GM23248 (cell line): ENCODE results near the gene PIH1D1. TPM values are rescaled to one million over a fixed set of nuclear protein-coding genes. Genes with fewer than 3 reads are reported as not detected.

Experiments
- DNase-seq: peaks from one replicate; pipeline ENCODE4 v3.0.0-alpha.2; 2015
- H2AFZ ChIP-seq: fragments of 200-600 bp; sonication (generic); 2 replicates; pipeline ENCODE4 v1.6.1; 2016; ENCODE audit warnings: antibody characterized with exemption
- H3F3A ChIP-seq: fragments of 200-600 bp; sonication (generic); 2 replicates; pipeline ENCODE4 v1.6.1; 2016; ENCODE audit warnings: mild to moderate bottlenecking, antibody characterized with exemption, mixed run types; ENCODE audit not compliant: insufficient read depth
- H3K27ac ChIP-seq: fragments of 200-600 bp; sonication (generic); 2 replicates; pipeline ENCODE4 v1.5.1; 2016; ENCODE audit warnings: mild to moderate bottlenecking
- H3K27me3 ChIP-seq: fragments of 200-600 bp; sonication (generic); replicated peaks from 2 replicates; pipeline ENCODE4 v1.6.1; 2016; ENCODE audit warnings: mild to moderate bottlenecking; ENCODE audit not compliant: insufficient read depth
- H3K36me3 ChIP-seq: fragments of 200-600 bp; sonication (generic); 2 replicates; pipeline ENCODE4 v1.6.1; 2016; ENCODE audit warnings: low read depth, mild to moderate bottlenecking
- H3K4me1 ChIP-seq: fragments of 200-600 bp; sonication (generic); 2 replicates; pipeline ENCODE4 v1.6.1; 2016; ENCODE audit warnings: mild to moderate bottlenecking; ENCODE audit not compliant: insufficient read depth
- H3K4me2 ChIP-seq: fragments of 200-600 bp; sonication (generic); one replicate; pipeline ENCODE4 v1.6.1; 2016; ENCODE audit warnings: mild to moderate bottlenecking; ENCODE audit not compliant: unreplicated experiment
- H3K4me3 ChIP-seq: fragments of 200-600 bp; sonication (generic); 2 replicates; pipeline ENCODE4 v1.5.1; 2016; ENCODE audit warnings: mild to moderate bottlenecking
- H3K79me2 ChIP-seq: fragments of 200-600 bp; sonication (generic); 2 replicates; pipeline ENCODE4 v1.6.1; 2016; ENCODE audit warnings: mild to moderate bottlenecking; ENCODE audit not compliant: insufficient read depth
- H3K9ac ChIP-seq: fragments of 200-600 bp; sonication (generic); 2 replicates; pipeline ENCODE4 v1.6.1; 2016; ENCODE audit warnings: mild to moderate bottlenecking
- H3K9me2 ChIP-seq: fragments of 200-600 bp; sonication (generic); 2 replicates; pipeline ENCODE4 v1.6.1; 2016; ENCODE audit warnings: mixed run types, mild to moderate bottlenecking, moderate library complexity; ENCODE audit not compliant: insufficient read depth
- H3K9me3 ChIP-seq: fragments of 200-600 bp; sonication (generic); one replicate; pipeline ENCODE4 v1.6.1; 2017; ENCODE audit warnings: low read depth
- H4K20me1 ChIP-seq: fragments of 200-600 bp; sonication (generic); 2 replicates; pipeline ENCODE4 v1.6.0; 2016; ENCODE audit not compliant: insufficient read depth
- EZH2 ChIP-seq: fragments of 200-600 bp; sonication (generic); IDR thresholded peaks from 2 replicates; pipeline ENCODE4 v1.6.1; 2018; ENCODE audit warnings: antibody characterized with exemption, mild to moderate bottlenecking; ENCODE audit not compliant: insufficient read depth, poor library complexity, severe bottlenecking
- EZH2phosphoT487 ChIP-seq: fragments of 200-600 bp; sonication (generic); IDR thresholded peaks from 2 replicates; pipeline ENCODE4 v1.6.1; 2018; ENCODE audit warnings: antibody characterized with exemption, moderate library complexity, mild to moderate bottlenecking, low read depth; ENCODE audit not compliant: insufficient read depth
- WGBS, 2 experiments: methylation state at CpG; one replicate each; pipeline ENCODE4 v1.1.6; 2015 to 2017; ENCODE audit warnings: low lambda C conversion rate in 2 of 2, low coverage in 1 of 2; ENCODE audit errors: missing lambda C conversion rate in 2 of 2; 5-methylcytosine and 5-hydroxymethylcytosine counted together
- in situ Hi-C: fragments of 300-500 bp; cut with MboI; formaldehyde crosslinking; loops from 2 replicates; pipeline ENCODE4 v1.15.0; 2020
- polyA plus RNA-seq: library from polyadenylated mRNA; unstranded; fragments of >200 nt; fragmentation: Nextera tagmentation; extraction: Ambion mirVana; gene quantifications from 2 replicates; pipeline ENCODE4 v1.2.1, GENCODE V29; 2016
- total RNA-seq: library from RNA; depleted of rRNA; stranded (reverse); fragments of >200 nt; shearing (Covaris generic); gene quantifications from 2 replicates; pipeline ENCODE4 v1.2.3, GENCODE V29; 2014

Gene PIH1D1
- total and polyA plus RNA-seq, 2 experiments from 2014 or later, result 73.5 to 90.2 TPM

- Histone ChIP-seq H4K20me1 (no peaks in the 10 kb centered on the region), H3K36me3 (no peaks in the 10 kb centered on the region), H3K9me3 (no peaks in the 10 kb centered on the region), H3F3A (peaks cover 3% of the 10 kb centered on the region; the same call in 1 of the 2 replicates), H3K9ac (no peak overlapping the region), H3K4me3 (no peak overlapping the region), H3K79me2 (no peaks in the 10 kb centered on the region), H3K9me2 (no peaks in the 10 kb centered on the region), H3K27me3 (peaks cover 83% of the 10 kb centered on the region), H3K4me2 (no peak overlapping the region), H3K4me1 (no peaks in the 10 kb centered on the region), H2AFZ (no peak overlapping the region), H3K27ac (no peak overlapping the region)
- no peak for DNase-seq
- in situ Hi-C loops, result no loop called here
- WGBS, 2 experiments, result 85 to 86% methylated on average over 10 of the region's 10 CpGs
- no peak for TF ChIP-seq EZH2
- no peak for TF ChIP-seq EZH2phosphoT487
Observed at GRCh38 chr19:49435670-49436069, 15.9 kb downstream of the PIH1D1 start.

- Histone ChIP-seq H3K4me1 (no peaks in the 10 kb centered on the region), H2AFZ (no peak overlapping the region), H3K9me3 (no peaks in the 10 kb centered on the region), H3K27ac (no peak overlapping the region), H3F3A (no peaks in the 10 kb centered on the region), H3K9ac (no peak overlapping the region), H3K9me2 (no peaks in the 10 kb centered on the region), H3K36me3 (no peaks in the 10 kb centered on the region), H3K4me3 (no peak overlapping the region), H3K27me3 (peaks cover 83% of the 10 kb centered on the region), H3K4me2 (no peak overlapping the region), H3K79me2 (no peaks in the 10 kb centered on the region), H4K20me1 (no peaks in the 10 kb centered on the region)
- WGBS, 2 experiments, result 76 to 79% methylated on average over 18 of the region's 18 CpGs
- DNase-seq, result no peak
- TF ChIP-seq EZH2 (no peak), EZH2phosphoT487 (no peak)
- in situ Hi-C loops, result no loop called here
Observed at GRCh38 chr19:49434907-49435583, 16.6 kb downstream of the PIH1D1 start.

GRCh38 chr19:49433240-49433901 is 18.2 kb downstream of the PIH1D1 start:
- no peak for DNase-seq
- no peak overlapping the region for H3K4me2 ChIP-seq
- no peak overlapping the region for H3K27ac ChIP-seq
- H3K4me1 ChIP-seq, result no peaks in the 10 kb centered on the region
- in situ Hi-C loops, result no loop called here
- TF ChIP-seq EZH2 (peak; percentile 98), EZH2phosphoT487 (0 out of 2 replicates have a peak, but pooled peaks have one; percentile 14)
- H3K36me3 ChIP-seq, result no peaks in the 10 kb centered on the region
- no peak overlapping the region for H3K4me3 ChIP-seq
- H3K9me3 ChIP-seq, result no peaks in the 10 kb centered on the region
- H2AFZ ChIP-seq, result no peak overlapping the region
- no peaks in the 10 kb centered on the region for H3K9me2 ChIP-seq
- 7 to 21% methylated on average over 30 to 31 of the region's 31 CpGs for WGBS, 2 experiments
- no peaks in the 10 kb centered on the region for H4K20me1 ChIP-seq
- H3K9ac ChIP-seq, result no peak overlapping the region
- no peaks in the 10 kb centered on the region for H3K79me2 ChIP-seq
- no peaks in the 10 kb centered on the region for H3F3A ChIP-seq
- H3K27me3 ChIP-seq, result peaks cover 83% of the 10 kb centered on the region

DNA sequence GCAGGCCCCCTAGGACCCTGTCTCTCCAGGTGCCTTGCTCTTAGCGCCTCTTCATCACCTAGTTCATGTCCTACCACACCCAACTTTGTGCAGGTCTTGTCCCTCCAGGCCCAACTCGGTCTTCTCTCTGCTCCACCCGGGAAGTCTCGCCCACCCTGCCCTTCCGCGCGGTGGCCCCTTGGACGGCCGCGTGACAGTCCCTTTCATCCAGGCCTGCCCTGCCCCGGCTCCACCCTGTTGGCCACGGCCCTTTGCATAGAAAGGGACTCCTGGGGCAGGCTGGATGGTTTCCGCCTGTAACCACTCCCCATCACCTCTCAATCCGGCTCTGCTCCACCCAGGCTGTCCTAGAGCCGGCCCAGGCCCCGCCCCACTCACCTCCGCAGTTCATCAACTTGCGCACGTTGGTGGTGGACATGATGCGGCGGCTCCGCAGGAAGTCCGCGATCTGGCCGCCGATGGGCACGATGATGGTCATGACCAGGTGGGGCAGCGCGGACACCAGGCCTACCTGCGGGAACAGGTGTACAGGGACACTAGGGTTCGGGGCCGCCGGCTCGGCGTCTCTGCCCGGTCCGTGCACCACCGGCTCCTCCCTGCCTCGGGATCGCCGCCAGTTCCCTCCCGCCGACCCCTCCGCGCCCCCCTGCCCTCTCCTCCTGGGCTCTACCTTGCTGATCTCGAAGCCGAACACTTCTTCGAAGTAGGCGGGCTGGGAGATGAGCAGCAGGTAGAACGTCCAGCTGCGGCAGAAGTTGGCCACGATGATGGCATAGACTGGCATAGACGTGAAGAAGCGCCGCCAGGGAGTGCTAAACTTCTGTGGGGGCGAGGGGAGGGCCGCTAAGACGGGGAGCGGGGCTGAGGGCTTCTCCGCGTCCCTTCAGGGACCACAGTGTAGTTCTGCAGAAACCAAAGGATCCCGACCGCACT is 19.2 kb downstream of the PIH1D1 start:
- H3K9me3 ChIP-seq, result no peaks in the 10 kb centered on the region
- WGBS, 2 experiments, result 16 to 24% methylated on average over 32 to 63 of the region's 63 CpGs
- H3K36me3 ChIP-seq, result no peaks in the 10 kb centered on the region
- in situ Hi-C loops, result no loop called here
- H3K4me3 ChIP-seq, result no peak overlapping the region
- no peak overlapping the region for H2AFZ ChIP-seq
- no peak overlapping the region for H3K9ac ChIP-seq
- DNase-seq, result no peak
- peaks cover 92% of the 10 kb centered on the region for H3K27me3 ChIP-seq
- H3K27ac ChIP-seq, result no peak overlapping the region
- H3K4me2 ChIP-seq, result no peak overlapping the region
- no peaks in the 10 kb centered on the region for H3K4me1 ChIP-seq
- TF ChIP-seq EZH2phosphoT487 (no peak), EZH2 (no peak)
- H3F3A ChIP-seq, result no peaks in the 10 kb centered on the region
- H3K79me2 ChIP-seq, result no peaks in the 10 kb centered on the region
- no peaks in the 10 kb centered on the region for H4K20me1 ChIP-seq
- H3K9me2 ChIP-seq, result no peaks in the 10 kb centered on the region
